Measurements from ENCODE around the gene PTPRN2. TPM values are rescaled to one million over a fixed set of nuclear protein-coding genes. Genes with fewer than 3 reads are reported as not detected.

PTPRN2 gene
- polyA plus RNA-seq, 1 of the 3 experiments (the other 2 are of a cell fraction), result 4.0 TPM

GRCh38 chr7:157566631-157567006 lies 1021.0 kb downstream of the PTPRN2 start (continued):
- TF ChIP-seq USF2 (IDR thresholded peaks at IDR 0.05; ENCODE audit: borderline replicate concordance, low read depth, low read length), result no peak
- TF ChIP-seq ELF1 (IDR thresholded peaks at IDR 0.05), result no peak
- TF ChIP-seq SMC3 (IDR thresholded peaks at IDR 0.05; ENCODE audit: low read depth, low read length), result no peak
- TF ChIP-seq RXRA (IDR thresholded peaks at IDR 0.05; ENCODE audit: borderline replicate concordance, low read depth), result no peak
- no peak for TF ChIP-seq MEF2A (IDR thresholded peaks at IDR 0.05; ENCODE audit: borderline replicate concordance, low read depth)

DNA sequence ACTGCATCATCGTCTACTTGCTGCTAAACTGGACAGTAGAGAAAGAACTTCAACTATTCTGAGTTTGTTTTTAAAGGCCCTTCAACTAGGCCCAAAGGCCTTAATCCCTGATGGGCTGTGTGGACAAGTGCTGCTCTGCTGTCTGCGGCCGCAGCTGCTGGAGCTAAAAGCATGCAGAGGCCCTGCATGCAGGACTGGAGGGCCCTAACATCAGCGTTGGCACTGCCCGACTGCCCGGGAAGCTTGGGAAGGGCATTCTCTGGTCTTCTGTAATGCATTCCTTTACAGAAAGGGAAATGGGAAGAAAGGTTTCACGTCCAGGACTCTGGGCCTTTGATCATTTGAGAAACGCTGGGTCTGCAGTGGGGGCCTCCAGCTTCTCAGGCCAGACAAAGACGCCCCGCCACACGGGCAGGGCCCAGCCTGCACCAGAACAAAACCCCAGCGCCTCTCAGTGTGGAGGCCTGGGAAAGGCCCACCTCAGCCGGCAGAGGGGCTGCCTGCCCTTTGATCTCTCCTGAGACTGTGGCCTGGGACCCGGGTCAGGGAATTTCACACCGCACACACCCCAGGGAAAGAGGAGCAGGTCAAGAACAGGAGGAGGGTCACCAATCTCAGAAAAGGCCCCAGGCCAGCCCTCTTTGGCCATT lies 1021.5 kb downstream of the PTPRN2 start:
- Histone ChIP-seq H3K4me3 (ENCODE audit: low read depth in 2 of 2, low read length in 1 of 2) (no peak overlapping the region), H3K9me3 (no peaks in the 10 kb centered on the region), H3K27me3 (ENCODE audit: insufficient read depth) (no peaks in the 10 kb centered on the region), H3K79me2 (ENCODE audit: insufficient read depth) (no peaks in the 10 kb centered on the region), H3K9me2 (no peaks in the 10 kb centered on the region), H2AFZ (ENCODE audit: low read depth) (no peak overlapping the region), H3F3A (replicated peaks; ENCODE audit: insufficient read depth) (no peaks in the 10 kb centered on the region), H3K9ac (no peak overlapping the region), H4K20me1 (ENCODE audit: insufficient read depth) (no peaks in the 10 kb centered on the region), H3K36me3 (replicated peaks in 1 of 2; ENCODE audit: control insufficient read depth in 1 of 2, insufficient read depth in 2 of 2, low read length in 1 of 2) (peaks cover 0 to 2% of the 10 kb centered on the region in 2 experiments), H3K4me2 (no peak overlapping the region), H3K4me1 (ENCODE audit: control insufficient read depth in 1 of 2, insufficient read depth in 2 of 2, low read depth in 1 of 2, low read length in 1 of 2) (no peaks in the 10 kb centered on the region; a peak in 1 of 4 replicates), H3K27ac (ENCODE audit: low read depth in 2 of 2, low read length in 1 of 2) (no peak overlapping the region)
- no peak for DNase-seq
- 93% methylated on average over 13 of the region's 15 CpGs for WGBS (ENCODE audit: low lambda C conversion rate)
- CTCF ChIA-PET, result interaction anchor here (0.7 kb wide), 1 partner anchor 16 kb away, joined by 4 read pairs; no protein-coding TSS in a partner anchor
- TF ChIP-seq TEAD4 (IDR thresholded peaks at IDR 0.05; ENCODE audit: borderline replicate concordance, insufficient read depth), result no peak
- TF ChIP-seq EP300 (IDR thresholded peaks at IDR 0.05; ENCODE audit: borderline replicate concordance in 1 of 2, low read depth in 1 of 2, low read length in 1 of 2), result no peak
- no peak for TF ChIP-seq MEF2A (IDR thresholded peaks at IDR 0.05; ENCODE audit: borderline replicate concordance, low read depth)
- no peak for TF ChIP-seq YY1 (IDR thresholded peaks at IDR 0.05; ENCODE audit: low read depth)
- TF ChIP-seq USF1 (IDR thresholded peaks at IDR 0.05; ENCODE audit: borderline replicate concordance, low read depth), result no peak
- TF ChIP-seq MXI1 (IDR thresholded peaks at IDR 0.05; ENCODE audit: low read depth, low read length), result no peak
- no peak for TF ChIP-seq SIN3A (IDR thresholded peaks at IDR 0.05; ENCODE audit: borderline replicate concordance, low read depth, low read length)
- no peak for TF ChIP-seq FOXM1 (IDR thresholded peaks at IDR 0.05; ENCODE audit: low read depth)
- no peak for TF ChIP-seq PBX3 (IDR thresholded peaks at IDR 0.05)
- POLR2A ChIA-PET, result no interaction called here
